NOMO-1 treated with DMSO at 0.1 percent for 48 hours (cell line): ENCODE results near the gene FAAP20.
A peak's percentile ranks its signal among the peaks of the same experiment; 100 is the strongest.

Experiments used
- DNase-seq: peaks from one replicate; lab custom pipeline; 2025; ENCODE audit not compliant: unreplicated experiment; lab: John Stamatoyannopoulos, UW

The FAAP20 gene

DNA sequence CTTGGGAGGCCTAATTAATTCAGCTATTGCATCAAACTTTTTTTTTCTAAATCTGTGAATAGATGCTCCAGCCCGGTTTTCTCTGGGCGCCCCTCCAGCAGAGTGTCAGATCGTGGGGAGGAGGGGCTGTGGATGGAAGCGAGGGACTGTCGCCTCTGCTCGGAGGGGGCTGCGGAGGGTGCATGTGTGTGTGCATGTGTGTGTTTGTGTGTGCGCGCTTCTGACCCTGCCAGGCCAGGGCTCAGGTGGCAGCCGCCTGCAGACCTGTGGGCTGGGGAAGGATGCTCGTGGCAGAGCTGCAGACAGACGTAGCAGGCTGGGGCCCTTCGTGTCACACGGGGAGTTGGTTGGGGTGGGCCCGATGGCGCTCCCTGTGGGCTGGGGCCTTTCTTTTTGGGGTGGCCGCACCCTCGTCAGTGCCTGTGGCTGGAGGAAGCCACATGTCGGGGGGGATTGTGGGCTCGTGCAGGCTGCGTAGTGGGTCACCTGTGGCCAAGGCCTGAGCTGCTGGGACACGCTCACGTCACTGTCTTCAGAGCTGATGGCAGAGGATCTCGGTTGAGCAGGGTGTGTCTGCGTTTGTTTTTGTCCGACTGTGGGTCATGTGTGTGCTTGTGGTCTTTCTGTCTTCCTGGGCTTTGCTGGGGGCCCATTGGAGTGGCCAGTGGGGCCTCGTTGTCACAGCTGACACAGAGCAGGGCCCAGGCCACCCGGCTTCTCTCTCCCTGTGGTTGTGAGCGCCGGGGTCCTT lies 36.4 kb upstream of the FAAP20 start:
- DNase-seq, result no peak

DNA sequence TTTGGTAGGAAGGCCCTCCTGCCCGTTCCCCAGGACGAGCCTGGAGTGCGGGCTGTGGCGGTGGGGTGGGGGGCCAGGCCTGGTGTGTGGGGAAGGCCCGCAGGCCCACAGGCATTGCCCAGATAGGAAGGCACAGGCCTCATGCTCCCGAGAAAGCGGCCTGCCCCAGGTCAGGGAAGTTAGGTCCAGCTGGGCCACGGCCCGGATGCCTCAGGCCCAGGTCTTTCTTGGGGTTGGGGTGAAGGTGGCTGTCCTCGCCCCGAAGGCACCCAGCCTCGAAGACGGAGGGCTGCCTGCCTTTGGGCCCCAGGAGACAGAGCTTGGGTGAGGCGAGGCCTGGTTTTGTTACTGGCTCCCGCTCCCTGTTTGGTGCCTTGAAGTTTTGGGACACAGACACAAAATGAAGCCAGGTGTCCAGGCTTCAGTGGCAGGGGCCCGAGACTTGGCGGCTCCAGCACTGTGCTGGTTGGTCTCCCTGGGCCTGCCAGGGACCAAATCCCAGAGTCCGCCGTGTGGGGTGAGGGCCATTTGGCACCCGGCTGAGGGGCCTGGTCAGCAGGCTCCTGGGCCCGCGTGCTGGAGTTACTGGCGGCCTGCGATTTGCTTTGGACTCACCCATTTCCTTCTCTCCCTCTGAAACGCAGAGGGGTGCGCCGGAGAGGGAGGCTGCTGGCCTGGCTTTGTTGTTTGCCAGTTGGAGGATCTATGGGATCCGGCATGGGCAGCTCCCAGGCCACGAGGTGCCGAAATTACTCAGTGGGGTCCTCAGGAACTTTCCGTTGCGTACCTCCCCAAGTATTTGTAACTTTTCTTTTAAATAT lies 35.5 kb upstream of the FAAP20 start:
- no peak for DNase-seq

DNA sequence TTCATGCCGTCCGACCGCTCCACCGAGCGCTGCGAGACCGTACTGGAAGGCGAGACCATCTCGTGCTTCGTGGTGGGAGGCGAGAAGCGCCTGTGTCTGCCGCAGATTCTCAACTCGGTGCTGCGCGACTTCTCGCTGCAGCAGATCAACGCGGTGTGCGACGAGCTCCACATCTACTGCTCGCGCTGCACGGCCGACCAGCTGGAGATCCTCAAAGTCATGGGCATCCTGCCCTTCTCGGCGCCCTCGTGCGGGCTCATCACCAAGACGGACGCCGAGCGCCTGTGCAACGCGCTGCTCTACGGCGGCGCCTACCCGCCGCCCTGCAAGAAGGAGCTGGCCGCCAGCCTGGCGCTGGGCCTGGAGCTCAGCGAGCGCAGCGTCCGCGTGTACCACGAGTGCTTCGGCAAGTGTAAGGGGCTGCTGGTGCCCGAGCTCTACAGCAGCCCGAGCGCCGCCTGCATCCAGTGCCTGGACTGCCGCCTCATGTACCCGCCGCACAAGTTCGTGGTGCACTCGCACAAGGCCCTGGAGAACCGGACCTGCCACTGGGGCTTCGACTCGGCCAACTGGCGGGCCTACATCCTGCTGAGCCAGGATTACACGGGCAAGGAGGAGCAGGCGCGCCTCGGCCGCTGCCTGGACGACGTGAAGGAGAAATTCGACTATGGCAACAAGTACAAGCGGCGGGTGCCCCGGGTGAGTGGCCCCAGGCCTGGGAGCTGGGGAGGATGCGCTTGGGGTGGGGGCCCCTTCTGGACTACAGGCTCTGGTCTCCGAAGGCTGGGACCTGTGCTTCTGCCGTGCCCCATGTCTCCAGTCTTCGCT lies 34.7 kb upstream of the FAAP20 start:
- peak; percentile 54 for DNase-seq

DNA sequence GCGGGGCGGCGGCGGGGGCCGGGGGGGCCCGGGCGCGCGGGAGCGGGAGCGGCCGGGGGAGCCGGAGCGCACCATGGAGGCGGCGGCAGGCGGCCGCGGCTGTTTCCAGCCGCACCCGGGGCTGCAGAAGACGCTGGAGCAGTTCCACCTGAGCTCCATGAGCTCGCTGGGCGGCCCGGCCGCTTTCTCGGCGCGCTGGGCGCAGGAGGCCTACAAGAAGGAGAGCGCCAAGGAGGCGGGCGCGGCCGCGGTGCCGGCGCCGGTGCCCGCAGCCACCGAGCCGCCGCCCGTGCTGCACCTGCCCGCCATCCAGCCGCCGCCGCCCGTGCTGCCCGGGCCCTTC lies 34.1 kb upstream of the FAAP20 start:
- DNase-seq, result no peak

DNA sequence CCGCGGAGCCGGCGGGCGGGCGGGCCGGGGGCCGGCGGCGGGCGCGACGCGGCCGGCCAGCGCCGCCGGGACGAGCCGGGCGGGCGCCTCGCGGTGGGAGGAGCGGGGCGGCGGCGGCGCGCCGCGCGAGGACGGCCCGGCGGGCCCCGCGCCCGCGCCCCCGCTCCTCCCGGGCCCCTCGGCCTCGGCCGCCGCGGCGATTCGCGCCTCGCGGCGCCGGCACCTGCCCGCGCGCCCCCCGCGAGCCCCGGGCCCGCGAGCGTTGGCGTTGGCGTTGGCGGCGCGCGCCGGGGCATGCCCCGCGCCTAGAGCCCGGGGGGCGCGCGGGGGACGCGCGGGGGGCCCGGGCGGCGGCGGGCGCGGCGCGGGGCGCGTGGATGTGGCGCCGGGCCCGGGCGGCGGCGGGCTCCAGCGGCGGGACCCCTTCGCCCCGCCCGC lies 33.6 kb upstream of the FAAP20 start, which contains the start of gene SKI:
Gene SKI (plus strand): TSS at position 163 of the 438 bp plus-strand sequence. CDS start 448 bp downstream, outside the sequence.
- no peak for DNase-seq

DNA sequence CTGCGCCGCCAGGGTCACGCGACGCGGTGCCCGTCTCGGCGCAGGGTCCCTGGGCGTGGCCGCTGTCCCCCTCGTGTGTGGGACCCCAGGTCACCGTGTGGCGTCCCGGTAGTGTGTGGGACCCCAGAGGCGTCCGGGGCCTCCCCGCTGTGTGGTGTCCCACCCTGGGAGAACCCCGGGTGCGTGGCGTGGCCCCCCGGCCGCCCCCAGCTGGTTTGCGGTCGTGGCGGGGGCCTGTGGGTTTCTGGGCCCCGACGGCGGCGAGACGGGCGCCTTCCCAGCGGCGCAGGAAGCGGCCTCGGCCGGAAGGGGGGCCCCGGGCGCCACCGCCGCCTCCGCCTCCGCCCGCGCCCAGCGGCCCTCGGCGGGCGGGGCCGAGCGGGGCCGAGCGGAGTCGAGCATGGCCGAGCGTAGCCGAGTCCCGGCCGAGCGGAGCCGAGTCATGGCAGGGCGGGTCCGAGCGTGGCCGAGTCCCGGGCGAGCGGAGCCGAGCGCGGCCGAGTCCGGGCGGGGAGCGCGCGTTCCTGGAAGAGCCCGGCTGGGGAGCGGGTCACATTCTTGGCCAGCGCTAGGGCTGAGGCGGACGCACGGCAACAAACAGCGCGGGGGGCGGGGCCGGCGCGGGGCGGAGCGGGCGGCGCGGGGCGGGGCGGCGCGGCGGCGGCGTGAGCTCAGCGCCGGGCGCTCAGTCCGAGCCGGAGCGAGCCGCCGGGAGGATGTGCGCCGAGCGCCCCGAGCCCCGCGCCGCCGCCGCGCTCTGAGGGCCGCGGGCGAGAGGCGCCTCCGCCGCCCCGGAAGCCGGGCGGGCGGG lies 33.0 kb upstream of the FAAP20 start:
- DNase-seq, result peak; percentile 95

DNA sequence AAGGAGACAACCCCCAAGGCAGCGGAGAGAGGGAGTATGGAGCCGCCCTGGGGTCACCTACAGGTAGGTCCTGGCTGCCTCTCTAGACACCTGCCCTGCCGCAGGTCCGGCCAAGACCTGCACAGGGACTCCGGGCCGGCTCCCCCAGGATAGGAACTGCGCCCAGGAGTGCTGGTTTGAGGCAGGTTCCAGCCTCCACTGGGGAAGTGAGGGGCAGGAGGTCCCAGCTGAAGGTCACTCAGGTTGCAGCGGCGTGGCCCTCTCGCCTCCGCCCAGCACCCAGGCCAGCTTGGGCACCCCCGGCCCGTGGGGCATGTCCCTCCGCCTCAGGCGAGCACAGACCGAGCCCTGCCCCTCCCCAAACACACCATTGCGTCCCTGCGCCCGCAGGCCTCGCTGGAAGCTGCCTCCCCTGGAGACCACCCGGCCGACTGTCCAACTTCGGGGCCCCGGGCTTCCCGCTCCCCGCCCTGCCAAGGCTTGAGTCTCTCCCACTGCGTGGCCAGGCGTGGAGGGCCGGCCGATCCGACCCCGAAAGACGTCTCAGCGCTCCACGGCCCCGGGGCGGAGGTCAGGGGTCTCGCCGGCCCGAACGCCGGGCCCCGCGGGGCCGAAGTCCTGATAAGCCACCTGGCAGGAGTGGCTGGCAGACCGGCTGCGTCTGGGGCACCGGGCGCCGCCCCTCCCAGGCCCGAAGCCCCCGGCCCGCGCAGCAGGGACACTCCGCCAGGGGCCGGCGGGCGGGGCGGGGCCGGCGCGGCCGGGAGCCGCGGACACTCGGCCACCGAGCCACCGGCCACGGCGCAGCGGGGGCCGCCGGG lies 32.2 kb upstream of the FAAP20 start:
- no peak for DNase-seq

DNA sequence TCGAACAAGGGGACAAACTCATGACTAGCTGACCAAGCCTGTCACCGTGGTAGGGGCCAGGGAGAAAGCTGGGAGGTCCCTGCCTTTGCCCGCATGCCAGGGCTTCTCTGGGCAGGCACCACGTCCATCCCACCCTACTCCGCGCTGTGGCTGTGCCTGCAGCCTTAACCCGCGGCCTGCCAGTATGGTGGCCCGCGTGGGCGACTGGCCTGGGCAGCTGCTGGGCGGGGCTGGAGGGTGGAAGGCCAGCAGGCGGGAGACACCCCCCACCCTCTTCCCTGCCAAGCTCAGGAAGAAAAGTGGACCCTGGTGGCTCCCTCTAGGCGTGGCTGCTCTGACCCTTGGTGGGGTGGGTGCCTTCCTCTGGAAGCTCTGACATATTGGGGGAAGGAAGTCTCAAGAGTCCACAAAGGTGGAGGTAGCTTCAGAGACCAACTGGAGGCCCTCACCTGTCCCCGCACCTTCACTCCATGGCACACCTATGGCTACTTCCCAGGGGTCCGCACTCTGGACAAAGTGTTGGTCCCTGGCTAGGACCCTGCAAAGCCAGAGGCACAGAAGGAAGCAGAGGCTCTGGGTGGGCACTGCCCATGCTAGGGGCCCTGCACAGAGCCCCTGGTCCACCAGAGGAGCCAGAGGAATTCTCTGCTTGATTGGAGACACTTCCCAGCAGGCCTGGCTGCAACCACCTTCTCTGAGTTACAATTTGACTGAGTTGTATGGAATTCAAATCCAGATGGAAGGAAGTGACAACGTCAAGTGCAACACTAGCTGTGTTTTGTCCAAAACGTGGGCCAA lies 30.3 kb upstream of the FAAP20 start:
- DNase-seq, result no peak

DNA sequence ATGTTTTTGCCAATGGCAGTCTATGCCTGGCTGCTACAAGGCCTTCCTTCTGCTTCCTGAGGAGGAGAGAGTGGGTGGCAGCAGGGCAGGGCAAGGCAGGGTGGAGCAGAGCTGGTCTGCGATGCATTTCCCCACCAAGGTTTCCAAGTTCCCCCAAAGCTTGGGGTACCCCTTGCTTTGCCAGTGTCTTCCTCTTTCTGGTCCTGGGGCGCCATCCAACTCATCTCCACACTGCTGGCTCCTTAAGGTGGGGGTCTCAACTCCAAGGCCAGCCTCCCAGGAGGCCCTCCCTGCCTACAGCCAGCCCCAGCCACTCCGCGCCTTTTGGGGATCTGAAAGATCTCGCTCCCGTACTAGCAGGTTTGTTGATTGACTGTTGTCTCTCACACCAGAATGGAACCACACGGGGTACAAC lies 29.6 kb upstream of the FAAP20 start:
- no peak for DNase-seq

DNA sequence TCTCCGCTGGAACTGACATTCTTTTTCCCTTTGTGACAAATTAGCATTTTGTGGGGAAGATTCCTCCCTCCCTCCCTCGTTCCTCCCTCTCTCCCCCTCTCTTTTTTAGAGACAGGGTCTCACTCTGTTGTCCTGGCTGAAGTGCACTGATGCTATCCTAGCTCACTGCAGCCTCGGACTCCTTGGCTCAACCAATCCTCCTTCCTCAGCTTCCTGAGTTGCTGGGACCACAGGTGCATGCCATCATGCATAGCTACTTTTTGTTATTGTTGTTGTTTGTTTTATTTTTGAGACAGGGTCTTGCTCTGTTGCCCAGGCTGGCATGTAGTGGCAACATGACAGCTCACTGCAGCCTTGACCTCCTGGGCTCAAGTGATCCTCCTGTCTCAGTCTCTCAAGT lies 26.7 kb upstream of the FAAP20 start:
- DNase-seq, result no peak

DNA sequence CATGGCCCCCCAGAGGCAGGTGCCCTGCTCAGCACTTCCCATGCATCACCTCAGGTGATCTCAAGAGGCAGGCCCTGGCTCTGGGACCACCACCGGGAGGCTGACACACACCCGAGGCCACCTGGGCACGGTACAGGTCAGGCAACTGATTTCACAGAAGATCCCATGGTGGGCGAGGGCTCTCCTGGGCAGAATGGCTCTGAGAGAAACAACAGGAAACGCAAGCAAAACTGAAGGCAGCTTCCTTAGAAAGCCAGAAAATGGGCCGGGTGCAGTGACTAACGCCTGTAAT lies 22.1 kb upstream of the FAAP20 start:
- DNase-seq, result no peak

DNA sequence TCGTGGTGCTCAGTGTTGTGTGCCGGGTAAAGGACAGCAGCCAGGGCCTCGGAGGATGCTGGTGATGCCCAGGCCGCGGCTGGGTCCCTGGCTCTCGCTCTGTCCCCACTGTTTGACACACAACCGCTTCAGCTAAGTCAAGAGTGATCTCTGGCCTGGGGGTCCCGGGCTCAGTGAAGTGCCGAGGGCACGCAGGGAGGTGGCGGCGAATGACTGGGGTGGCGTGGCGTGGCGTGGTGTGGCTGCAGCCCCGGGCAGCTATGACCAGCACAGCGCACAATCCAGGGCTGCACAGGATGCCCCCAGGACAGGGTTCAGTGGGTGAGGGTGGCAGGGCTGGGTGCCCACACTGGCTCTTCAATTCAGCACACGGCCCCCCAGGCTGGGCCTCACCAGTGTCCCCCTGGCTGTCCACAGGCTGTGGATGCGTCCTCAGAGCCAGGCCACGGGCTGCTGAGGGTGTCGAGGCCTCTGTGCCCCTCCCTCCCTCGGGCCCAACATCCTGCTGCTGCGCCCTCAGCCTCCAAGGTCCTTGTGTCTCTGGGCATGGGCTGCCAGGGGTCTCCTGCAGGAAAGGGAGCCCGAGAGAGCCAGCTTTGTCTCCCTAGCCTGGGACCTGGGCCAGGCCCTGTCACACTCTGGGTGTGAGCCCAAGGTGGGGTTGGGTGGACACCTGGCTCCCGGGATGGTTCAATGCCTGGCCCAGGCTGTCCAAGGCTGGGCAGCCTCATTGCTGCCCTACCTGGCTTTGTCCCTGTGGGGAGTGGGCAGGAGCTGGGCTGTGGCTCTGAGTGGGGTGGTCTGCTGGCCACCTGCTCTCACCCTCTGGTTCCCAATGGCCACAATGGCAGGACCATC lies 21.6 kb upstream of the FAAP20 start:
- no peak for DNase-seq

DNA sequence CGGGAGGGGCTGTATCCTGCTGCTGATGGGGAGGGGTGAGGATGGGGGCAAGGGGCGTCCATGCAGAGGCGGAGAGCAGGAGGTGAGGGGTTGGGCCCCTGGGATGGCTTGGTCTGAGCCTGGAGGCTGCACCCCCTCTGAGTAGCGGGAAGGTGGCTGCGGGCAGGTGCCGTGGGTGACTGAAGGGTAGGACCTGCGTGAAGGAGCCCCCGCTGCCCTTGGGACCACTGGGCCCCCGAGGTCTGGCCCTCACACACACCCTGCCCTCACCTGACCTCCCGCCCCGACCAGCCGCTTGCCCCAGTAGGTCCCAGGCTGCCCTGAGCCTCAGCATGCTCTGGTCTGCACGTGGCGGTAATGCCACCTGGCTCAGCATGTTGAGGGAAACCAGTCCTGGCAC lies 20.8 kb upstream of the FAAP20 start:
- no peak for DNase-seq

DNA sequence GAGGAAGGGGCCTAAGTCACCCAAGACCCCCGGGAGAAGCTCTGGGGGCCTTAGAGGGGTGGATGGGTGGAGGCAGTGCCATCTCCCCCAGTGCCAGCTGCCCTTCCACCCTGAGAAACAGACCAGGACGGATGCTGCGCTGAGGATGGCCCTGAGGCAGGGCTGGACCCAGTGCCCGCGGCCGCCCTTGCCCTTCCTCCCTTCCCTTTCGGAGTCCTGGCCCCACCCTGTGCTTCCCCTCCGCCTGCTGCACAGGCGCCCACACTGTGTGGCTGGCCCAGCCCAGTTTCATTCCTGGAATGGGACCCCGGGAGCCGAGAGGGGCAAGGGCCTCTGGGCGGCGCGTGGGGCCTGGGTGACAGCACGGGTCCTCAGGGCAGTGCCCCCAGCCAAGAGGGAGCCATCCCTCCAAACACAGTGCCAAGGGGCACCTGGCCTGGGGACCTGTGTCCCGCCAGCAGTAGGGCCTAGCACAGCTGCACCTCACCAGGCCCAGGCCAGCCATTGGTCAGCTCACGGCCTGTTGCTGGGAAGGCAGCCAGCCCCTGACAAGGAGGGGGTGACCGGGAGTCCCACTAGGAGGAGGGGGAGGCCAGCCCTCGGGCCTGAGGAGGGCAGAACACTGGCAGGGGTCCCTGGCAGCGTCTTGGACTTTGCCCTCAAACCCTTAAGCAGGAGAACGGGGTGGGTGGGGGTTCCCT lies 20.1 kb upstream of the FAAP20 start:
- no peak for DNase-seq

DNA sequence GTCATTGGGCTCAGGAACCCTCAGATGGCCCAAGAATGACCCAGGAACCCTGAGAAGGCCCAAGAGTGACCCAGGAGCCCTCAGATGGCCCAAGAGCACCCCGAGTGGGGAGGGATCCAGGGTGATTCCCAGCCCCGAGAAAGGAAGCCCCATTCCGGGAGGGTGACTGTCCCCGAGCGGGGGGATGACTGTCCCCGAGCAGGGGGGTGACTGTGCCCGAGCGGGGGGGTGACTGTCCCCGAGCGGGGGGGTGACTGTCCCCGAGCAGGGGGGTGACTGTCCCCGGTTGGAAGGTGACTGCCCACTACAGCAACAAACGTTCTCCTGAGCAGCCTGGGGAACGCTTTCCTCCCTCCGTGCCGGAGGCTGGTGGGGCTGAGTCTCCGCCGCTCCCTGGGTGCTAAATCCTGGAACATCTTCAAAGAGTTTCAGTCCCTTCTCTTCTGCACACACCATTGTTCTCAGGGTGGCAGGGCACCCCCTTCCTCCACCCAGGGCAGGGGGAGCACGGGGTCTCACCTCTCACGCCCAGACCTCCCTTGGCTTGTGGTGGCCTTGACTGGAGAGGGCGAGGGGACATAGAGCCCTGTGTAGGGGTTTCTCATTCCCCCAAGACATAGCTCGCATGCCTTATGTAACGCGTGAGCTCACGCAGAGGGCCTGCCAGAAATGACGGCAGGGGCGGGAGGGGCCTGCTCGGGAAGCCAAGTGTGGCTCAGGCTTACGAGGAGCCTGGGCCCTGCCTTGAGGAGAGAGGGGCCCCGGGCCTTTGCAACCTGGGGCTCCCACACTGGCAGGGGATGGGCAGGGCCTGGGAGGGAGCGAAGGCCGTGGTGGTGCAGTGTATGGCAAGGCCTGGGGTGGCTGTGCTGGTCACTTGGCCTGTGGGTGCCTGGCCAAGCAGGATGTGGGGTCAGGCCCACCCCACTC lies 19.3 kb upstream of the FAAP20 start:
- no peak for DNase-seq
